ENCODE data around the gene SLC25A45.
A peak's percentile ranks its signal among the peaks of the same experiment; 100 is the strongest.

The SLC25A45 gene

DNA sequence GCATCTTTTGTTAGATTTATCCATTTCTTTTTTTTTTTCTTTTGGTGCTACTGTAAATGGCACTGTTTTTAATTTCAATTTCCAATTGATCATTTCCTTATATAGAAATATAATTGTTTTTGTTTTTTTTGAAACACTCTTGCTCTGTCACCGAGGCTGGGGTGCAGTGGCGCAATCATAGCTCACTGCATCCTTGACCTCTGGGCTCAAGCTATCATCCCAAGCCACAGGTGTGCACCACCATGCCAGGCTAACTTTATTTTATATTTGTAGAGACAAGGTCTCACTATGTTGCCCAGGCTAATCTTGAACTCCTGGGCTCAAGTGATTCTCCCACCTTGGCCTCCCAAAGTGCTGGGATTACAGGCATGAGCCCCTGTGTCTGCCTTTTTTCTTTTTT is 20.3 kb upstream of the SLC25A45 start:
- no peak for DNase-seq

DNA sequence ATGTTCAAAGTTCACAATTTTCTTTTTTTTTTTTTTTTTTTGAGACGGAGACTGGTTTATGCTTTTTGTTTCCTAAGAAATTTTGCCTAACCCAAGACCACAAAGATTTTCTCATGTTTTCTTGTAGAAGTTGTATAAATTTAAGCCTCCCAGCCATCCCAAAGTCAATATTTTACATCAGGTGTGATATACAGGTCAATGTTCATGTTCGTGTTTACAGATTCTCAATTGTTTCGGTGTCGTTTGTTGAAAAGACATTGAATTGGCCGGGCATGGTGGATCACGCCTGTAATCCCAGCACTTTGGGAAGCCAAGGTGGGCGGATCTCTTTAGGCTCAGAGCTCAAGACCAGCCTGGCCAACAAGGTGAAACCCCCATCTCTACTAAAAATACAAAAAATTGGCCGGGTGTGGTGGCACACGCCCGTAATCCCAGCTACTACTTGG is 19.4 kb upstream of the SLC25A45 start:
- no peak for DNase-seq

DNA sequence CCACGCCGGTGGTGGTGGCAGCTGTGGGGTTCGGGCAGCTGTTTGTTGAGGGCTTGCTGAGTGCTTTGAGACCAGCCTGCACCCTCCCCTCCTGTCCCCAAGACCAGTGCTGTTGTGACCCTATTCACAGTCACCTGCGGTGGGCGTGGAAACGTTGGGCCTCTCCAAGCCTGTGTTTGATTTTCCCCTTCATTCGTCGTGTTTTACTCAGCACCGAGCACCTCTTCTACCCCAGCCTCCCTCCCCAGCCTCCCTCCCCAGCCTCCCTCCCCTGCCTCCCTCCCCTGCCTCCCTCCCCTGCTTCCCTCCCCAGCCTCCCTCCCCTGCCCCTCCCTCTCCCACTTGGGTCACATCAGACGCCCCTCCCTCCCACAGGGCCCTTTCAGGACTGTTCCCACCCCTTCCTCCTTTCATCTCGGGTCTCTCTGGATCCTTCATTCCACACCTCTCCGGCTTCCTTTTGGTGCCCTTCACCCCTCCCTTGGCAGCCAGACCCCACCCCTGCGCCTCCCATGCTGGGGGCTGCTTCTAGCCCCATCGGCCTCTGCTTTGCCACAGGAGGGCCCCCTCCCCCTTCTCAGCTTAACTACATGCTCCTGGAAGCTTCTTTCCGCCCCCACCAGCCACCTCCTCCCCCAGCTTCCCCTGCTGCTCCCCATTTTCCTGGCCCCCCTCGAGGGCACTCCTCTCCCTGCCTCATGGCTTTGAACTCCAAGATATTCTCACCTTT is 18.8 kb upstream of the SLC25A45 start:
- DNase-seq, result no peak

DNA sequence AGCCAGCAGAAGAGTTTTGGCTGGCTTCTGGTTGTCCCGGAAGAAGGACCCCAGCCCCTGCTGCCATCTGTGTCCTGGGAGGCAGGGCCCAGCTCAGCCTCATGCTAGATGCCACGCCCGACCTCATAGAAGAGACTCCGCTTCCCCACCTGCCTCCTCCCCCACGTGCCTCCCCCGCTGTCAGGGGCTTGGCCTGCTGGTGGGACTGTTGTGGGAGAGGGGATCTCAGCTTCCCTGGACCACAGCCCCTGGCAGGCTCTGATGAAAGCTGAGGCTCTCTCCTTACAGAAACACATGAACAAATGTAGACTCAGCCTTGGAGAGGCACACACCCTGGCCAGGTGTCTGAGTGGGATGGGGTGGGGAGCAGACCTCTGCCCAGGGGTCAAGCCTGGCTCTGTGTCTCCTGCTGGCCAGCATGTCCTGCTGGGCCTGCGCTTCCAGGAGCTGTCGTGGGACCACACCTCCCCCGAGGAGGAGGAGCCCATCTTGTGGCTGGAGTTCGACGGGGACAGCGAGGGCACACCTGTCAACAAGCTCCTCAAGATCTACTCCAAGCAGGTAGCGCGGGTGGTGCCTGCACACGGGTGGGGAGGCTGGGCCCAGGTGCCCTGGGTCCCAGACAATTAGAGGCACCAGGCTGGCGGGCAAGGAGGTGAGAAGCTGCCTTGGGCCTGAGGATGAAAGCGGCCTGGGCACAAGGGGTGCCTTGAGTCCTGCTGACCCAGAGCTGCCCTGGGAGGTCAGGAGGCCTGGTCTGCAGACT is 18.0 kb upstream of the SLC25A45 start:
- no peak for DNase-seq

DNA sequence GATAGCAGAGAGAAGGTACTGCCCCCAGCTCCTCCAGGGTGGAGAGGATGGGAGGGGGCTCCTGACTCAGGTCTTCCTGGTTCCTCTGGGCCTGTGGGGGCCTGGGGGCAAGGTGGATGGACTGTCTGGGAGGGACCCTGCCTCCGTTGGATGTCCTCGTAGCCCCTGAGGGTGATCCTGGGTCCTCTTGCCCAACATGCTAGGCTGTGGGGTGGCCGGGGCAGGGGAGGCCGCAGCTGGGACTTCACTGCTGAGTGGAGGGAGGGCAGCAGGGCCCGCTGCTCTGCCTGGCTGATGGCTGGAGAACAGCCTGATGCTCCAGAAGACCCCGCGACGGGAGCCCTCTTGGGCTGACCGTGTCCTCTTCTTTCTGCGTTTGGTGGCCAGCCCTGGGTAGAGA is 17.4 kb upstream of the SLC25A45 start:
- DNase-seq, result no peak

DNA sequence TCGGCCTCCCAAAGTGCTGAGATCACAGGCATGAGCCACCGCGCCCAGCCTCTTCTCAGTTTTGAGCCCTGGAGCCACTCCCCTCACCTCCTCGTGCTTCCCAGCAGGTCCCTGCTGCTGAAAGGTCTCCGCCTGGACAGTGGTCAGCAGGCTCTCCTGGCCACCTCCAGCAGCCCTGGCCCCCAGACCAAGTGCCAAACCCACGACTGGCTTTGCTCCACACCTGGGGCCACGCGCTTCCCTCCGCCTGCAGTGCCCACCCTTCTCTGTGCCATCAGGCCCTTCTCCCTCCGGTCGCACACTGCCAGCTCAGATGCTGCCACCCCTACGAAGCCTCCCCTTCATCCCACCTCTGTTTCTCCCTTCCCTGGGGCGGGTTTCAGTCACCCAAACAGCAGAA is 16.8 kb upstream of the SLC25A45 start:
- no peak for DNase-seq

DNA sequence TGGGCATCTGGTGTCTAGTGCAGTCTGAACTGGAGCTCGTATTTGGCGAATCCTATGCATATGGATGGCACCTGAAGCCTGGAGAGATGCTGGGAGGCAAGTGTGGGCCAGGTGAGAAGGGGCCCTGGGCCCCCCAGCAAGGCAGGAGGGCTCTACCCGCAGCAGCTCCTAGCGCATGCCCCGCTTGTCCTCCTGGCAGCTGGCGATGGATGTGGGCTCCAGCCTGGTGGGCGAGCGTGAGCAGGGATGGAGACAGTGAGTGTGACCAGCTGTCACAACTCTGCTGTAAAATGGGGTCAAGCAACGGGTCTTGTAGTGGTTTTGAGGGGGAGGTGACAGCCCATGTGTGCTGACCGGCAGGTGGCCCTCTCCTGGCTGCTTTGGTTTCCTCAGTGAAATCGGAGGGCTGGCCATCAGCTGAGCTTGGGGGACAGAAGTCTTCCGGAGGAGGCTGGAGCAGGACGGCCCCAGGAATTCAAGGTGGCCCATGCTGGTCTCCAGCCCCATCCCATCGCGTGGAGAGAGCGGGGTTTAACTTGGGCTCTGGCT is 16.0 kb upstream of the SLC25A45 start:
- no peak for DNase-seq

DNA sequence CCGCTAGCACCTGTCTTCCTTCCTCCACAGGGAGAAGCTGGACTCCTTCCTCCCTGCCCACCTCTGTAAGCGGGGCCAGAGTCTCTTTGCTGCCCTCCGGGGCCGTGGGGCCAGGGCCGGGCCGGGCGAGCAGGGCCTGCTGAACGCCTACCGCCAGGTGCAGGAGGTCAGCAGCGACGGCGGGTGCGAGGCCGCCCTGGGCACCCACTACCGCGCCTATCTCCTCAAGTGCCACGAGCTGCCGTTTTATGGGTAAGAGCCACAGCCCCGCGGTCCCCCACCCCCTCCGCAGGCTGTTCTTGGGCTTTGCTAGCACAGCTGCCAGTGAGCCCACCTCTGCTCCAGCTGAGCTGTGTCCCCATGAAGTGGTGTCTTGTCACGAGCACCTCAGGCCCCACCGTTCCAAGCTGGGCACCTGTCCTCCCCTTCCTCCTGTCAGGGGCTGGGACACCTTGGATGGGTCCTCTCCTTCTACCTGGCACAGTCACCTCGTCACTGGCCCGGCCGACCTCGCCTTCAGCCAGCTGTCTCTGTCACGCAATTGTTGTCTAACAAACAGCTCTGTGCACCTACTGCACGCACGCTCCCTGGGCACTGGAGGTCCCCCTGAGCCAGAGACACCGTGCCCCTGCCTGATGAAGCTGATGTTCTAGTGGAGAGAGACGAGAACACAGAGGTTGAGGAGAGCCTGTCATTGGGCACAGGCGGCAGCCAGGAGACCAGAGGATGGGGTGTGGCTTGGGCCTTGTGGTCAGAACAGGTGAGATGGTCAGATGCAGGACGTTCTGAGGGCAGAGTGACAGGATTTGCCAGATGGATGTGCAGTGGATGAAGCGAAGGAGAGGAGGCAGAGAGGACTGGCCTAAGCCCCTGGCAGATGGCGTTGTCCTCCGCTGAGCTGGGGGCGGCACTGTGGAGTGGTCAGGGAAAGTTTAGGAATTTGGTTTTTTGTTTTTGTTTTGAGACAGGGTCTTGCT is 14.6 kb upstream of the SLC25A45 start:
- DNase-seq, result no peak

DNA sequence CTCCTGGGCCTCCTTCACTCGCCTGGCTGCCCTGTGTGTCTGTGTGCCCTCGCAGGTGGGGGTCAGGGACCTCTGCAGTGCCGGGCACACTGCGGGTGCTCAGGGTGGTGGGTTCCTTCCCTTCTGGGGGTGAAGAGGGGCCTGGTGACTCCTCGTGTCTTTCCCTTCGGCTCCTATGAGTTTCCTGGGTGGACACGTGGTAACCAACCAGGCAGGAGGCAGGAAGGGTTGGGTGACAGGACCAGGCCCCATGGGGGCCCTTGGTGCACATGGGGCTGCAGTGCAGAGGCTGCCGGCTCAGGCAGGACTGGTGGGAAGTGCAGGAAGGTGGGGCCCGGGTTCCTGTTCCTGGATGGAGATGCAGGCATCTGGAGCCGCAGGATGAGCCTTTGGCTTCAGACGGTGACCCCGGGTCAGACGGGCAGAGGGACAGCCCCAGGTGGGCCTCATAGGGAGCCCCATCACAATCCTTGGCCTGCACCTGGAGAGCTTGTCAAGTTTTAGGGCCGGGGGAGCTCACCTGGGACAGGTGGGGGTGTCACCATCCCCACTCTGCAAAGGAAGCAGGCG is 13.6 kb upstream of the SLC25A45 start:
- DNase-seq, result no peak

DNA sequence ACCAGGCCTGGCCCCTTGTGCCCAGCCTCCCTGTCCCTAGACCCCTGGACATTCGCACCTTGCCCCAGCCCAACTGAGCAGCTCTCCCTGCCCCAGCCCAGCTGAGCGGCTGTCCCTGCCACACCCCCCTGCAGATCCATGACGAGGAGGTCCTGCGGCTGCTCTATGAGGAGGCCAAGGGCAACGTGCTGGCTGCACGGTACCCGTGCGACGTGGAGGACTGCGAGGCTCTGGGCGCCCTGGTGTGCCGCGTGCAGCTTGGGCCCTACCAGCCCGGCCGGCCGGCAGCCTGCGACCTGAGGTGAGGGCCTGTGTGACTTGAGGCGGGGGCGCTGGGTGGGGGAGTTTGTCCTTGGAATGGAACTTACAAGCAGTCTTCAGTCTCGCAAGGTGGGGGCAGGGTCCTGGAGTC is 11.7 kb upstream of the SLC25A45 start:
- DNase-seq, result no peak

DNA sequence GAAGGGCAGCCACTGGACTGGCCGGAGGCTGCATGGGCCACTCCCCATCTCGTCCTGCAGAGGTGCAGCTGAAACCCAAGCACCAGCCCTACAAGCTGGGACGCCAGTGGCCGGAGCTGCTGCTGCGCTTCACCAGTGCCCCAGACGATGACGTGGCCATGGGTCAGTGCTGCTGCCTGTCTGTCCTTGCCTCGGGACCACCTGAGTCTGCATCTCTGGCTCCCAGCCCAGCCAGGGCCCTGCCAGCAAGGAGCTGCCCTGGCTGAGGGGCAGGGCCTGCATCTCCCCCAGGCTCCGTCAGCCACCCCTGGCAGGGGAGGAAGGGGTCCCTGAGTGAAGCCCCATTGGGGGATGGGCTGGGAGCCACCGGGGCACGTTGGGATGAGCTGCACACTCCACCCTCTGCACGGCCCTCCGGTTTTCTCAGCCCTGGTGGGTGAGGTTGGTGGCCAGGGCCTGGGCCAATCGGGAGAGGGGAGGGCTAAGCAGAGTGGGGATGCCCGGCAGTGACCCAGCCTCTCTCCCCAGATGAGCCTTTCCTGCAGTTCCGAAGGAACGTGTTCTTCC is 11.2 kb upstream of the SLC25A45 start:
- no peak for DNase-seq

DNA sequence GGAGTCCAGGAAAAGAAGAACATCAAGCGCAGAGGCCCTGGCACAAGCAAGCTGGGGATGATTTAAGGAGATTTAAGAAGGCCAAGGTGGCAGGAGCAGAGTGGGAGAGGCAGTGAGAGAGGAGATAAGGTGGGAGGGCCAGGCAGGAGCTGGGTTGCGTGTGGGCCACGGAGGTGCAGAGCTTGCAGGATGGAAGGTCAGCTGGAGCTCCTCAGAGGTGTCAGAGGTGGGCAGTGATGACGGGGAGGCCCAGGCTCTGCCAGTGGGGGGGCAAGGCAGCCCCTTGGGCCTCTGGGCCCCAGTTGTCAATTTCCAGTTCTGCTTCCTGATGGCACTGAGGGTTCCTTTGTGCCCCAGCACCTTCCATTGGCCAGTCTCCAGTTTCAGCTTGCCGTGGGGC is 10.5 kb upstream of the SLC25A45 start:
- DNase-seq, result no peak

DNA sequence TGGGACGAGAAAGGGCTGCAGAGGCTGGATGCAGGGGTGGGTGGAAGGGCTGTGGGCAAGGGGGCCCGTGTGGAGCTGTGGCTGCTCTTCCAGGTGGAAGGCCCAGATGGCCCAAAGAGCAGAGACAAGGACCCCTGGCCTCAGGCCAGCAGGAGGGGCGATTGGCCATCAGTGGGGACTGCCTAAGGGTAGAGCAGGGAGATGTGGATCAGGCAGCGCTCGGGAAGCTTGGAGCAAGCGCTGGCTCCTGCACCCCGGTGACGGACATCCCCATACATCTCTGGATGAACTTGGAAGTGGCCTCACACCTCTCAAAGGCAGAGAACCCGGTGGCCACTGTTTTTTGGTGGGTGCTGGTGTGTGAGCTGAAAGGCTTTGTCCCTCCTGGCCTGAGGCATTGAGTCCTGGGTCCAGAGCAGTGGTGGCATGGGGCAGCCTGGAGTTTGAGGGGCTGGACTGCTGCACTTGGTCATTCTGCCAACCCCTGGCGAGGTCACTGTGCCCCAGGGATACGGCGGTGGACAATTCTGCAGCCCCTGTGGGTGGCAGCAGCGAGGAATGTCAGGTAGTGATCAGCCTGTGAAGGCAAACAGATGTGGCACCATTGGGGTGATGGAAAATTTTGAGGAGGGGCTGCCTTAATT is 9.9 kb upstream of the SLC25A45 start:
- DNase-seq, result no peak

DNA sequence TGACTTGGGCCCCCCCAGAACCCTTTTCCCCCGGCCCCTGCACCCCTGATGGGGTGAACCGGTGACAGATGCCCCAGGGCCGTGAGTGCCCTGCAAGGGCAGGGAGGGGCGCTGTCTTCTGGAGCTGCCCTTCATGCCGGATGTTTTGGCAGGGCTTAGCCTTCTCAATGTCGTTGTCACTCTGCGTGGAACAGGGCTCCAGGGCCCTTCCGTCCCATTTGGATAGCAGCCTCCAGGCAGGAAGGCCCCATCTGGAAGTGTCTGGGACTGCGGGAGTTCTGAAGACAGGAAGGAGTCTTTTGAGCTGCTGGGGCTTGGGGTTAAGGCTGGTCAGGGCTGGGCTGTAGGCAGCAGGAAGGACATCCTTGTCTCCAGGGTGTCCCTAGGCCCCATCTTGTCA is 8.6 kb upstream of the SLC25A45 start:
- DNase-seq, result peak; percentile 78

DNA sequence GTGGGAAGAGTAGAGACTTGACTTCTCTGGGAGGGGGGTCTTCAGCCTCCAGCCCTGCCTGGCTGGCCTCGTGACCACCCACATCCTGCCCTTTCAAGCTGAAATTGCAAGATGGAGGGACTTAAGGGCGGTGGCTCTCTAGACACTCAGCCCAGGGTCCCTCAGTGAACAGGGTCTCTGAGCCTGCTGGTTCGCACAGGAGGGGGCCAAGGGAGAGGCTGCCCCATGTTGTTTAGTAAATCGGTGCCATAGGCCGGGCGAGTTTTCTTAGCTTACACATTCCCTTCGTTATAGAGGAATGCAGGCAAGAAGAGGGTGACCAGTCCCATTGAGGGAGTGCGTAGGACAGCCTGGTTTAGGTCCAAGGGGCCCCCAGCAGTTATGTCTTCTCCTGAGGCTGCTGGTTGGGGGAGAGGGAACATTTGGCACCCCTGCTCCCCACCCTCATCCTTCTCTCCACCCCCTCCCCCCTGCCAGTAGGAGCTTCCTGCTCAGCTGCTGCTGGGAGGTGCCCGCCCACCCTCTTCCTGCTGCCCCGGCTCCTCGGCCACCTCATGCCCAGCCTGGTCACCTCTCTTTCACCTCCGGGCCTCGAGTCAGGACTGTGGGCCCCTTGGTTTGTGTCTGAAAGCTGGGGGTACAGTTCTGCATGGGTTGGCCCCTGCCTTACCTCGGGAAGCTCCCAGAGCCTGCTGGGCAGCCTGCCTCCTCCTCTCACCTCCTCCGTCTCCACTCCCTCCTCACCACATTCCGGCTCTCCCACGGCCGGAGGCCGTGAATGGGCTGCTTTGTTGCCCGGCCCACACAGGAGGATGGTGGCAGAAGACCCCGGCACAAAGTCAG is 7.9 kb upstream of the SLC25A45 start:
- DNase-seq, result no peak

DNA sequence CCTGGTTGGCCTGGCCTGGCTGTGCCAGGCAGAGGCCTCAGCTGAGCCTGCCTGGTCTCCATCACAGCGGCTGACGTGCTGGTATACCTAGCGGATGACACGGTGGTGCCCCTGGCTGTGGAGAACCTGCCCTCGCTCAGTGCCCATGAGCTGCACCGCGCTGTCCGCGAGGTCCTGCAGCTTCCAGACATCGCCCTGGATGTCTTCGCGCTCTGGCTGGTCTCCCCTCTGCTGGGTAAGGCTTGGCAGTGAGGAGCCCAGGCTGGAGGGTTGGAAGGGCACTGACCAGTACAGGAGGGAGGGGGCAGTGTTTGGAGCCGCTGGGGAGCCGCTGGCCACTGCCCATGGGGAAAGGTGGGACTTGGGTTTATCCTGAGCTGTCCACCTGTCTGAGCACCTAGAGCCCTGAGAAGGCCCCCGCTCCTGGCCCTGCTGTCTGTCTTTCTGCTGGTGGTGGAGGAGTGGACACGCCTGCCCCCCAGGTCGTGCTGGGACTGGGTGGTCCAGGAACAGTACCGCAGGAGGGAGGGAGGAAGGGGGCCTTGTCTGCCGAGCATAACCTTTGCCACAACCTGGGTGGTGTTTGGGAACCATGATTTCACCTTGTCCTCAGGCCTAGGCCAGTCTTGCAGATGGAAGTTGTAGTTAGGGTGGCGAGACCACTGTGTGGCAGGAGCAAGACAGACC is 7.0 kb upstream of the SLC25A45 start:
- DNase-seq, result no peak

DNA sequence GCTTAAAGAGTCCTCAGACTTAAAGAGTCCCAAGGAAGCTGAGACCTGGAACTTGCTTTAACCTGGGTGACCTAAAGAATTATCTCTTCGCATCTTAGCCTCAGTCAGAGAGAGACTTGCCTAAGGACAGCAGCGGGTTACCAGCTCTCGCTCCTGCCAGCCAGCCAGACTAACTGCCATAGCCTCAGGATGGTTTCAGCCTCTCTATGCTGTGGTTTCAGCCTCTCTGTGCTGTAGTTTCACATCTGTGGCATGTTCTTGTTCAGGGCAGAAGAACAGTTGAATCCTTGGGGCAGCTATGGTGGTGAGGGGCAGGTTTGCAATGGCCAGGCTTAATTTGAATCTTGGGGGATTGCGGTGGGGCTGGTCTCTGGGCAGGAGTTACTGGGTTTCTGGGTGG is 6.3 kb upstream of the SLC25A45 start:
- no peak for DNase-seq

DNA sequence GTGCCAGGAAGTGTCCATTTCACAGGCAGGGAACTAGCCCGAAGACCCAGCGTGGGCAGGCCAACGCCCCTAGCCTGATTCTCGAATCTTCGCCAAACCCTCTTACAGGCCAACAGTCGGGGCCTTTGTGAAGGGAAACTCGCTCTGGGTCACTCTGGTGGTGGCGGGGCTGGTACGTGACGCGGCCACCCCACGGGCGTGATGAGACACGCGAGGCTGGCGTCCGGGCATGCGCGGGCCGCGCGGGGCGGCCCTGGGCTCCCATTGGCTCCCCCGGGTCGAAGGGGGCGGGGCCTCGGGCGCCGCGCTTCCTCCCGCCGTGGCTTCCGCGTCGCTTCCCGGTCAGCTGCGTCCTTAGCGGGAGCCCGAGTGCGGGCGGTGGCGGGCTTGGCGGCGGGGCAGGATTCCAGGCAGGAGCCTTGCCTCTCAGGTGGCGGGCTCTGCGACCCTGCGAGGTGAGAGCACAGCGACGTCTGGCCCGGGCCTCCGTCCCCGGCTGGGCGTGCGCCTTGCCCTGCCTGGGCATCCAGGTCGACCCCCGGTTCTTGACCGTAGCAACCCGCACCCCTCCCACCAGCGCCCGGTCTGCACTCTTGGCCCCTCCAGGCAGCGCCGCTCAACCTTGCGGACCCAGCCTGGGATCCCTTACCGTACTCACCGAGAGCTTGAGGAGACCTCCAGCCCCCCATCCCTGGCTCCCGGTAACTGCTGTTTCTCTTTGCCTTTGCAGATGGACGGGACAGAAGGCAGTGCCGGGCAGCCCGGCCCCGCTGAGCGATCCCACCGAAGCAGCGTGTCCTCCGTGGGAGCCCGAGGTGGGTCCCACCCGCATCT is 4.1 kb upstream of the SLC25A45 start, which contains the start of gene FRMD8:
FRMD8 (plus strand) TSS at position 331 of the 834 bp plus-strand sequence; CDS start at position 731, 400 bp downstream.
- DNase-seq, result peak; percentile 93

DNA sequence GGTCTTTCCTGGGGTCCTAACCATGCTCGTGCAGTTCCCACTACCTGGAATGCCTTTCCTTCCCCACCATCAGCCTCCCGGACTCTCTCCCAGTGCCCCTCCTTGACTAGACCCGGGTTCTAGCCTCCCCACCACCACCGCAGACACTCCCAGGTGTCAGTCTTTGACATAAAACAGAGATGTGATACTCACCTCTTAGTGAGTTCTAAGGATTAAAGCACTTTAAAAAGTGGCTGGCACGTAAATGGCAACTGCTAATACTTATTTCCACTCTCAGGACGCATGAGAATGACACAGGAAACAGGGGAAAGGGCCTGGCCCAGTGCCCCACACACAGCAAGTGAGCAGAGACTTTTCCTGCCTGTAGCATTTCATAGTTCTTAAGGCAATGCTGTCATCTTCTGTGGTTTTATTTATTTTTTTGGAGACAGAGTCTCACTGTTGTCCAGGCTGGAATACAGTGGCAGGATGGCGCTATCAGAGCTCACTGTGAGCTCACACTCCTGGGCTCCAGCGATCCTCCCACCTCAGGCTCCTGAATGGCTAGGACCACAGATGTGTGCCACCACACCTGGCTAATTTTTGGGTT is 1.9 kb upstream of the SLC25A45 start:
- DNase-seq, result no peak

All from 8988T (cell line).